Uterus (tissue), 2 donors: Measurements from ENCODE around the gene CCDC107.

Experiments
- CTCF ChIP-seq, 4 experiments: fragments of 200-600 bp in 2 of 4; fragments of 450-650 bp in 2 of 4; sonication (generic) in 2 of 4; IDR thresholded peaks; one replicate each; pipeline ENCODE4 v1.5.1; 2016 to 2019; ENCODE audit warnings: antibody characterized with exemption in 4 of 4, mild to moderate bottlenecking in 2 of 4, moderate library complexity in 1 of 4
- POLR2A ChIP-seq, 2 donors: fragments of 450-650 bp; IDR thresholded peaks; one replicate each; pipeline ENCODE4 v1.6.1; 2016; ENCODE audit warnings: antibody characterized with exemption in 2 of 2, mild to moderate bottlenecking in 1 of 2, moderate library complexity in 1 of 2

- TF ChIP-seq CTCF (IDR thresholded peaks at IDR 0.05) (no peak), POLR2A (IDR thresholded peaks at IDR 0.05) (no peak)
These were observed 30.5 kb upstream of the CCDC107 start for GRCh38 chr9:35627575-35627974.
